Esophagus (tissue), 2 donors: ENCODE results near the gene ATN1. TPM values are rescaled to one million over a fixed set of nuclear protein-coding genes. Genes with fewer than 3 reads are reported as not detected.

Experiments
- H3K27ac ChIP-seq, 2 donors: one replicate each; pipeline ENCODE4 v1.5.1; 2013; ENCODE audit warnings: low read depth in 2 of 2, mild to moderate bottlenecking in 2 of 2, inconsistent platforms in 1 of 2, low read length in 1 of 2, moderate library complexity in 1 of 2
- H3K27me3 ChIP-seq, 2 donors: one replicate each; pipeline ENCODE4 v1.6.1; 2013; ENCODE audit warnings: low read length in 2 of 2, control low read depth in 1 of 2, mild to moderate bottlenecking in 1 of 2; ENCODE audit not compliant: insufficient read depth in 2 of 2, control insufficient read depth in 1 of 2
- H3K36me3 ChIP-seq, 2 donors: one replicate each; pipeline ENCODE4 v1.6.1; 2013; ENCODE audit warnings: low read length in 1 of 2; ENCODE audit not compliant: control insufficient read depth in 2 of 2, insufficient read depth in 2 of 2
- H3K4me1 ChIP-seq, 2 donors: one replicate each; pipeline ENCODE4 v1.6.1; 2013; ENCODE audit warnings: low read length in 1 of 2; ENCODE audit not compliant: control insufficient read depth in 2 of 2, insufficient read depth in 2 of 2
- H3K4me3 ChIP-seq, 2 donors: one replicate each; pipeline ENCODE4 v1.5.1; 2013; ENCODE audit warnings: low read length in 2 of 2, mild to moderate bottlenecking in 2 of 2, low read depth in 1 of 2, moderate library complexity in 1 of 2
- H3K9me3 ChIP-seq, 2 donors: one replicate each; pipeline ENCODE4 v1.6.1; 2013; ENCODE audit warnings: mild to moderate bottlenecking in 2 of 2, low read depth in 1 of 2, low read length in 1 of 2, moderate library complexity in 1 of 2; ENCODE audit not compliant: control insufficient read depth in 2 of 2, insufficient read depth in 1 of 2
- WGBS, 2 donors: extraction: QIAGEN DNeasy Blood & Tissue Kit; methylation state at CpG; one replicate each; pipeline ENCODE4 v1.1.7; 2013; 5-methylcytosine and 5-hydroxymethylcytosine counted together
- polyA plus RNA-seq, 2 donors: library from polyadenylated mRNA; stranded (reverse); fragments of 200-250 nt; gene quantifications; one replicate each; pipeline ENCODE4 v1.2.3, GENCODE V29; 2013
- donor health status: healthy with polysubstance abuse.
- donor health status: Bipolar disorder and iron deficiency.

ATN1 gene
- polyA plus RNA-seq, 2 donors: 34.9 to 63.5 TPM

- no peaks in the 10 kb centered on the region for H3K9me3 ChIP-seq
- H3K4me1 ChIP-seq: peaks cover 0 to 4% of the 10 kb centered on the region in 2 donors
- 64 to 72% methylated on average over 9 of the region's 9 CpGs for WGBS, 2 donors
- H3K36me3 ChIP-seq: peaks cover 16 to 19% of the 10 kb centered on the region in 2 donors
- H3K27me3 ChIP-seq: no peaks in the 10 kb centered on the region
- H3K4me3 ChIP-seq: no peak overlapping the region
- no peak overlapping the region for H3K27ac ChIP-seq
These were observed 40.7 kb downstream of the ATN1 start for GRCh38 chr12:6968426-6968825.

GRCh38 chr12:6970096-6970527, 42.4 kb downstream of the ATN1 start:
- Histone ChIP-seq H3K27me3 (no peaks in the 10 kb centered on the region), H3K4me1 (no peaks in the 10 kb centered on the region), H3K27ac (peak overlapping the region; percentile 72 to 88), H3K9me3 (no peaks in the 10 kb centered on the region), H3K36me3 (peaks cover 21 to 28% of the 10 kb centered on the region in 2 donors), H3K4me3 (peak overlapping the region; percentile 70 to 95)
- WGBS, 2 donors: 0% methylated on average over 27 to 31 of the region's 31 CpGs

- peaks cover 0 to 12% of the 10 kb centered on the region in 2 donors for H3K4me1 ChIP-seq
- H3K27ac ChIP-seq: no peak overlapping the region
- 91 to 93% methylated on average over 6 of the region's 6 CpGs for WGBS, 2 donors
- peaks cover 27 to 29% of the 10 kb centered on the region in 2 donors for H3K36me3 ChIP-seq
- H3K9me3 ChIP-seq: no peaks in the 10 kb centered on the region
- H3K4me3 ChIP-seq: no peak overlapping the region
- no peaks in the 10 kb centered on the region for H3K27me3 ChIP-seq
These were observed 46.4 kb downstream of the ATN1 start for GRCh38 chr12:6974180-6974579.

GRCh38 chr12:6975297-6976032, 47.7 kb downstream of the ATN1 start:
- peaks cover 27 to 29% of the 10 kb centered on the region in 2 donors for H3K36me3 ChIP-seq
- no peaks in the 10 kb centered on the region for H3K9me3 ChIP-seq
- 73 to 79% methylated on average over 2 of the region's 2 CpGs for WGBS, 2 donors
- peaks cover 0 to 16% of the 10 kb centered on the region in 2 donors for H3K4me1 ChIP-seq
- no peak overlapping the region for H3K27ac ChIP-seq
- no peaks in the 10 kb centered on the region for H3K27me3 ChIP-seq
- H3K4me3 ChIP-seq: no peak overlapping the region

GRCh38 chr12:6977653-6978052, 49.9 kb downstream of the ATN1 start:
- WGBS, 2 donors: 78 to 82% methylated on average over 10 of the region's 10 CpGs
- H3K36me3 ChIP-seq: peaks cover 36 to 37% of the 10 kb centered on the region in 2 donors
- peak overlapping the region in 1 of 2 donors; percentile 90 for H3K27ac ChIP-seq
- no peaks in the 10 kb centered on the region for H3K9me3 ChIP-seq
- H3K4me3 ChIP-seq: no peak overlapping the region
- H3K4me1 ChIP-seq: peaks cover 0 to 16% of the 10 kb centered on the region in 2 donors
- H3K27me3 ChIP-seq: no peaks in the 10 kb centered on the region

- Histone ChIP-seq H3K9me3 (no peaks in the 10 kb centered on the region), H3K36me3 (peaks cover 36 to 37% of the 10 kb centered on the region in 2 donors), H3K4me1 (peaks cover 0 to 16% of the 10 kb centered on the region in 2 donors), H3K27ac (peak overlapping the region; percentile 79 to 90), H3K4me3 (no peak overlapping the region), H3K27me3 (no peaks in the 10 kb centered on the region)
- WGBS, 2 donors: 64 to 70% methylated on average over 6 of the region's 6 CpGs
These were observed 50.4 kb downstream of the ATN1 start for GRCh38 chr12:6978188-6978587.

- Histone ChIP-seq H3K27ac (peak overlapping the region; percentile 79 to 90), H3K36me3 (peaks cover 36 to 37% of the 10 kb centered on the region in 2 donors)
- 52 to 57% methylated on average over 3 of the region's 3 CpGs for WGBS, 2 donors
These were observed 50.9 kb downstream of the ATN1 start for GRCh38 chr12:6978611-6979011.

GRCh38 chr12:6979021-6979420, 51.3 kb downstream of the ATN1 start:
- Histone ChIP-seq H3K36me3 (peaks cover 34 to 36% of the 10 kb centered on the region in 2 donors), H3K27ac (peak overlapping the region; percentile 79 to 90)

More at GRCh38 chr12:6978611-6979011, 50.9 kb downstream of the ATN1 start:
- H3K27me3 ChIP-seq: no peaks in the 10 kb centered on the region
- H3K4me1 ChIP-seq: peaks cover 0 to 16% of the 10 kb centered on the region in 2 donors
- no peak overlapping the region for H3K4me3 ChIP-seq
- no peaks in the 10 kb centered on the region for H3K9me3 ChIP-seq

GRCh38 chr12:6979453-6979852, 51.7 kb downstream of the ATN1 start:
- H3K4me1 ChIP-seq: peaks cover 0 to 16% of the 10 kb centered on the region in 2 donors
- no peaks in the 10 kb centered on the region for H3K9me3 ChIP-seq
- peak overlapping the region; percentile 79 to 90 for H3K27ac ChIP-seq
- H3K4me3 ChIP-seq: no peak overlapping the region
- WGBS, 2 donors: 60 to 61% methylated on average over 3 of the region's 3 CpGs
- no peaks in the 10 kb centered on the region for H3K27me3 ChIP-seq
- H3K36me3 ChIP-seq: peaks cover 33 to 36% of the 10 kb centered on the region in 2 donors

More at GRCh38 chr12:6979021-6979420, 51.3 kb downstream of the ATN1 start:
- 41 to 50% methylated on average over 6 of the region's 6 CpGs for WGBS, 2 donors
- peaks cover 0 to 16% of the 10 kb centered on the region in 2 donors for H3K4me1 ChIP-seq
- no peaks in the 10 kb centered on the region for H3K9me3 ChIP-seq
- no peak overlapping the region for H3K4me3 ChIP-seq
- no peaks in the 10 kb centered on the region for H3K27me3 ChIP-seq
